Right atrium auricular region (tissue), 2 donors: Measurements from ENCODE around the gene NDST3. TPM values are rescaled to one million over a fixed set of nuclear protein-coding genes. Genes with fewer than 3 reads are reported as not detected.
A peak's percentile ranks its signal among the peaks of the same experiment; 100 is the strongest.

Experiments
- DNase-seq: peaks from one replicate; pipeline ENCODE4 v3.0.0-alpha.2; 2019; ENCODE audit warnings: low spot score
- H3K27ac ChIP-seq, 2 donors: fragments of 200-600 bp; sonication (generic); 1 replicate in 1 of 2; 2 replicates in 1 of 2; pipeline ENCODE4 v1.5.1; 2016 to 2019
- H3K27me3 ChIP-seq, 2 donors: fragments of 200-600 bp; sonication (generic); one replicate each; pipeline versions ENCODE4 v1.5.1 to v1.6.0; 2017 to 2019
- H3K36me3 ChIP-seq: fragments of 200-600 bp; sonication (generic); one replicate; pipeline ENCODE4 v1.5.1; 2016
- H3K4me1 ChIP-seq, 2 donors: fragments of 200-600 bp; sonication (generic); one replicate each; pipeline versions ENCODE4 v1.5.1 to v1.6.0; 2017 to 2019
- H3K4me3 ChIP-seq, 2 donors: fragments of 200-600 bp; sonication (generic); 1 replicate in 1 of 2; 2 replicates in 1 of 2; pipeline ENCODE4 v1.5.1; 2017 to 2019; ENCODE audit warnings: mild to moderate bottlenecking in 1 of 2, moderate library complexity in 1 of 2
- H3K9me3 ChIP-seq, 2 donors: fragments of 200-600 bp; sonication (generic); one replicate each; pipeline ENCODE4 v1.5.1; 2019
- total RNA-seq, 2 donors: library from RNA; depleted of rRNA; stranded (reverse); fragments of >200 nt; gene quantifications; one replicate each; pipeline ENCODE4 v1.1.0, GENCODE V29; 2016
- TF ChIP-seq, protein P1 (sequence below), 2 donors: fragments of 200-600 bp; sonication (generic); IDR thresholded peaks; one replicate each; pipeline ENCODE4 v1.5.1; 2019; ENCODE audit warnings: antibody characterized with exemption in 2 of 2

The NDST3 gene
- under 1 TPM in 1 of 2 donors, not detected in 1; 0.15 TPM for total RNA-seq

DNA sequence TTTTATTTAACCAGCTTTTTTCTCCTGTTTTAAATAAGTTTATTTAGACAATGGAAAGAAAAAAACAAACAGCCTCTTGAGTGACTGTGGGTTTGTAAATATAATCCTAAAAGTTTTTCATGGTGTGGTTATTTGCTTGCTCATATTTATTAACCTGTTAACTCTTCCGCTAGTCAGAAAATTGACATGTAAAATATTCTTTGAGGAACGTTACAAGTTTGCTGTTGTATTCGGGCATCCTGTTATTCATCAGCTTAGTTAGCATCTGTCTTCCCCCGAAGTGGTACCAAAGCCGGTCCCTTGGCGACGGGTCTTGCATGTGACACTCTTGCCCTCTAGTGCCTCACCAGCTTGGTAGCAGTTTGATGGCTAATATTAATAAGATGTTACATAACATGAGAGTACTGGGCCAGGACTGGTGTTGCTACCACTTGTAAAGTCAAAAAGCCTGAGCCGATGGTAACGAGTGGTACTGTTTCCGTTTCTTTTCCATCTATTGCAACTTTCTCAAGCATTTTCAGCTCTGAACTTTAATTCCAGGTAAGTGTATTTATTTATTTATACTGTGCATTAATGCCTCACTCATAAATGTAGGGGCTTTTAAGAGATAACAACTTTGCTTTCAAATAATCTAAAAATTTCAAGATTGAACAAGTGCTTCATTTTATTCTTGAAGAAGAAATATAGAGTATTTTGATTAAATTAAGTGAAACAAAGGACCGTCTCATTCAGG is at the start of gene NDST3:
NDST3 (plus strand) TSS at position 434 of the 733 bp plus-strand sequence. CDS start 19,425 bp downstream, outside the sequence.
- no peaks in the 10 kb centered on the region for H3K27me3 ChIP-seq
- H3K27ac ChIP-seq = no peak within 1 kb of the TSS
- no peak for DNase-seq
- TF ChIP-seq, protein P1, sequence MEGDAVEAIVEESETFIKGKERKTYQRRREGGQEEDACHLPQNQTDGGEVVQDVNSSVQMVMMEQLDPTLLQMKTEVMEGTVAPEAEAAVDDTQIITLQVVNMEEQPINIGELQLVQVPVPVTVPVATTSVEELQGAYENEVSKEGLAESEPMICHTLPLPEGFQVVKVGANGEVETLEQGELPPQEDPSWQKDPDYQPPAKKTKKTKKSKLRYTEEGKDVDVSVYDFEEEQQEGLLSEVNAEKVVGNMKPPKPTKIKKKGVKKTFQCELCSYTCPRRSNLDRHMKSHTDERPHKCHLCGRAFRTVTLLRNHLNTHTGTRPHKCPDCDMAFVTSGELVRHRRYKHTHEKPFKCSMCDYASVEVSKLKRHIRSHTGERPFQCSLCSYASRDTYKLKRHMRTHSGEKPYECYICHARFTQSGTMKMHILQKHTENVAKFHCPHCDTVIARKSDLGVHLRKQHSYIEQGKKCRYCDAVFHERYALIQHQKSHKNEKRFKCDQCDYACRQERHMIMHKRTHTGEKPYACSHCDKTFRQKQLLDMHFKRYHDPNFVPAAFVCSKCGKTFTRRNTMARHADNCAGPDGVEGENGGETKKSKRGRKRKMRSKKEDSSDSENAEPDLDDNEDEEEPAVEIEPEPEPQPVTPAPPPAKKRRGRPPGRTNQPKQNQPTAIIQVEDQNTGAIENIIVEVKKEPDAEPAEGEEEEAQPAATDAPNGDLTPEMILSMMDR (IDR thresholded peaks at IDR 0.05) = peak in 1 of 2 donors; percentile 19
- peaks cover 0 to 4% of the 10 kb centered on the region in 2 donors for H3K4me1 ChIP-seq
- peak within 1 kb of the TSS; percentile 14 to 41 for H3K4me3 ChIP-seq
- H3K36me3 ChIP-seq = no peaks in the 10 kb centered on the region
- H3K9me3 ChIP-seq = no peaks in the 10 kb centered on the region

DNA sequence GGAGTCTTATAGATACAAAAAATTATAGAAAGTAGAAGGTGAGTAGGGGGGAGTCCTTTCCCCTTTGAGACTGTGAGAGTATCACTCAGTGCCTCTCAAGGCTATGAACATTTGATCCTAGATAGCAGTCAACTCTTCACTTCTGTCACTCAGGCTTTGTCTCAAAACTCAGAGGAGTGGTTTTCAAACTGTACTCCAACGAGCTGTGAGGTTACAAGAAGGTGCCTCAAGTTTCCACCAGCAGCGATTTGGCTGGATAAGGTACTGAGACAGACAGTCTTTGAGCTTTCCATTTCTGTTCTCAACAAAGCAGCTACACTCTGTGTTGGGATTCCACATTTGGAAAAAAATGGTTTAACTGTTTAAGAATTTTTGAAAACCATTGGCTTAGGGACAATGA is 48.0 kb upstream of the NDST3 start:
- Histone ChIP-seq H3K27ac (no peak overlapping the region), H3K4me1 (no peaks in the 10 kb centered on the region), H3K27me3 (no peaks in the 10 kb centered on the region), H3K4me3 (no peak overlapping the region), H3K36me3 (no peaks in the 10 kb centered on the region), H3K9me3 (no peaks in the 10 kb centered on the region)
- no peak for DNase-seq
- TF ChIP-seq, protein P1 (IDR thresholded peaks at IDR 0.05) = no peak

DNA sequence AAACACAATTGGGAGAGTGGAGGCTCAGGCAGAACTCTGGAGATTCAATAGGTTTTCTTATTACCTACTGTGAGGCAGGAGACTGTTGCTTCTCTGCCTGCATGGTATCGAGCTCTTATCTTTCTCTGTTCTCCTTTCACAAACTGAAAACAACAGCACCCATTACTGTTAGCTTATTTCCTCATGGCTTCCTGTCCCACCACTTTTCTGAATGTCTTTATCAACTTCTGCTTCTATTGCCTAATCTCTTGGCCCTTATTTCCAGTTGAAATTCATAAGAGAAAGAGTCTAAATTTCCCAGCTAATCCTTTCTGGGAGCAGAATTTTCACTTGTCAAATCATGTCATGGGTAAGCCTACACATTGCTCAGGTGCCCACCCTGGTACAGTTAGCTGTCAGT is 46.8 kb upstream of the NDST3 start:
- Histone ChIP-seq H3K4me3 (no peak overlapping the region), H3K27ac (no peak overlapping the region), H3K36me3 (no peaks in the 10 kb centered on the region), H3K4me1 (no peaks in the 10 kb centered on the region), H3K9me3 (no peaks in the 10 kb centered on the region), H3K27me3 (no peaks in the 10 kb centered on the region)
- no peak for DNase-seq
- TF ChIP-seq, protein P1 (IDR thresholded peaks at IDR 0.05) = no peak

- no peaks in the 10 kb centered on the region for H3K36me3 ChIP-seq
- no peaks in the 10 kb centered on the region for H3K9me3 ChIP-seq
- no peaks in the 10 kb centered on the region for H3K4me1 ChIP-seq
- no peak overlapping the region for H3K4me3 ChIP-seq
- no peak for DNase-seq
- TF ChIP-seq, protein P1 (IDR thresholded peaks at IDR 0.05) = no peak
- no peaks in the 10 kb centered on the region for H3K27me3 ChIP-seq
- H3K27ac ChIP-seq = no peak overlapping the region
Measured at GRCh38 chr4:117996891-117997290, 37.4 kb upstream of the NDST3 start.

GRCh38 chr4:118004088-118004487 is 30.2 kb upstream of the NDST3 start:
- TF ChIP-seq, protein P1 (IDR thresholded peaks at IDR 0.05) = no peak
- Histone ChIP-seq H3K36me3 (no peaks in the 10 kb centered on the region), H3K9me3 (no peaks in the 10 kb centered on the region), H3K27me3 (no peaks in the 10 kb centered on the region), H3K4me3 (no peak overlapping the region), H3K27ac (no peak overlapping the region), H3K4me1 (no peaks in the 10 kb centered on the region)
- no peak for DNase-seq

- H3K4me1 ChIP-seq = no peaks in the 10 kb centered on the region
- H3K4me3 ChIP-seq = no peak overlapping the region
- TF ChIP-seq, protein P1 (IDR thresholded peaks at IDR 0.05) = no peak
- H3K27ac ChIP-seq = no peak overlapping the region
- H3K9me3 ChIP-seq = no peaks in the 10 kb centered on the region
- H3K27me3 ChIP-seq = no peaks in the 10 kb centered on the region
- H3K36me3 ChIP-seq = no peaks in the 10 kb centered on the region
- DNase-seq = no peak
Measured at GRCh38 chr4:118005883-118006282, 28.4 kb upstream of the NDST3 start.
